Measurements from ENCODE around the gene PDE7B. TPM values are rescaled to one million over a fixed set of nuclear protein-coding genes. Genes with fewer than 3 reads are reported as not detected.

Gene PDE7B
- total RNA-seq, 1 donor from 2014 or later, result 0.84 TPM

- H3K27me3 ChIP-seq (ENCODE audit: control insufficient read depth, insufficient read depth, low read length), result no peaks in the 10 kb centered on the region
- no peaks in the 10 kb centered on the region for H3K36me3 ChIP-seq (ENCODE audit: control insufficient read depth, insufficient read depth, low read length)
- H3K4me3 ChIP-seq (ENCODE audit: low read depth, low read length), result no peak overlapping the region
- no peak for DNase-seq (ENCODE audit: low read depth)
- TF ChIP-seq, protein P1, sequence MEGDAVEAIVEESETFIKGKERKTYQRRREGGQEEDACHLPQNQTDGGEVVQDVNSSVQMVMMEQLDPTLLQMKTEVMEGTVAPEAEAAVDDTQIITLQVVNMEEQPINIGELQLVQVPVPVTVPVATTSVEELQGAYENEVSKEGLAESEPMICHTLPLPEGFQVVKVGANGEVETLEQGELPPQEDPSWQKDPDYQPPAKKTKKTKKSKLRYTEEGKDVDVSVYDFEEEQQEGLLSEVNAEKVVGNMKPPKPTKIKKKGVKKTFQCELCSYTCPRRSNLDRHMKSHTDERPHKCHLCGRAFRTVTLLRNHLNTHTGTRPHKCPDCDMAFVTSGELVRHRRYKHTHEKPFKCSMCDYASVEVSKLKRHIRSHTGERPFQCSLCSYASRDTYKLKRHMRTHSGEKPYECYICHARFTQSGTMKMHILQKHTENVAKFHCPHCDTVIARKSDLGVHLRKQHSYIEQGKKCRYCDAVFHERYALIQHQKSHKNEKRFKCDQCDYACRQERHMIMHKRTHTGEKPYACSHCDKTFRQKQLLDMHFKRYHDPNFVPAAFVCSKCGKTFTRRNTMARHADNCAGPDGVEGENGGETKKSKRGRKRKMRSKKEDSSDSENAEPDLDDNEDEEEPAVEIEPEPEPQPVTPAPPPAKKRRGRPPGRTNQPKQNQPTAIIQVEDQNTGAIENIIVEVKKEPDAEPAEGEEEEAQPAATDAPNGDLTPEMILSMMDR (IDR thresholded peaks at IDR 0.05; ENCODE audit: insufficient read depth, low read length, poor library complexity, severe bottlenecking), result no peak
Observed at GRCh38 chr6:135823851-135824250, 27.6 kb upstream of the PDE7B start.

GRCh38 chr6:135826236-135826804 lies 25.2 kb upstream of the PDE7B start:
- no peak overlapping the region for H3K4me3 ChIP-seq (ENCODE audit: low read depth, low read length)
- H3K36me3 ChIP-seq (ENCODE audit: control insufficient read depth, insufficient read depth, low read length), result no peaks in the 10 kb centered on the region
- DNase-seq (ENCODE audit: low read depth), result no peak
- TF ChIP-seq, protein P1 (IDR thresholded peaks at IDR 0.05; ENCODE audit: insufficient read depth, low read length, poor library complexity, severe bottlenecking), result no peak
- H3K27me3 ChIP-seq (ENCODE audit: control insufficient read depth, insufficient read depth, low read length), result no peaks in the 10 kb centered on the region

GRCh38 chr6:135828021-135828420 lies 23.5 kb upstream of the PDE7B start:
- Histone ChIP-seq H3K36me3 (ENCODE audit: control insufficient read depth, insufficient read depth, low read length) (no peaks in the 10 kb centered on the region), H3K4me3 (ENCODE audit: low read depth, low read length) (no peak overlapping the region), H3K27me3 (ENCODE audit: control insufficient read depth, insufficient read depth, low read length) (no peaks in the 10 kb centered on the region)
- TF ChIP-seq, protein P1 (IDR thresholded peaks at IDR 0.05; ENCODE audit: insufficient read depth, low read length, poor library complexity, severe bottlenecking), result no peak
- no peak for DNase-seq (ENCODE audit: low read depth)

DNA sequence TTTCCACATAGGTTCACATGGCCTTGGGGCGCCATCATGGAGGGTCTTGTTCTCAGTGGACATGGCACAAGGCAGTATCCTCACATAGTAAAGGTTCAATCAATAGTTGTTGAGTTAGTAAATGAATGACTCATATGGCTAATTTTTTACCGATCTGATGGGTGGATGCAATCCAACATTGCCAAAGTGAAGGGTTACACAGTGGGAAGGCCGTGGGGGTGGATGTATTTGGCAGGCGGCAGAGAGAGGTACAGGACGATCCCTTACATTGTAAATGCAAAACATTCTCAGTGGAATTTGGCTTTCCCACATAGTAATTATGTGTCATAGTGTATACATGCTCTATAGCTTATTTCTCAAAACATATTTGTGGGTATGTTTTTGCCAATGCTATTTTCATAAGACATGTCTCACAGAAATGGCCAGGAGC lies 21.0 kb upstream of the PDE7B start:
- no peak for DNase-seq (ENCODE audit: low read depth)
- Histone ChIP-seq H3K4me3 (ENCODE audit: low read depth, low read length) (no peak overlapping the region), H3K27me3 (ENCODE audit: control insufficient read depth, insufficient read depth, low read length) (no peaks in the 10 kb centered on the region), H3K36me3 (ENCODE audit: control insufficient read depth, insufficient read depth, low read length) (no peaks in the 10 kb centered on the region)
- TF ChIP-seq, protein P1 (IDR thresholded peaks at IDR 0.05; ENCODE audit: insufficient read depth, low read length, poor library complexity, severe bottlenecking), result no peak

DNA sequence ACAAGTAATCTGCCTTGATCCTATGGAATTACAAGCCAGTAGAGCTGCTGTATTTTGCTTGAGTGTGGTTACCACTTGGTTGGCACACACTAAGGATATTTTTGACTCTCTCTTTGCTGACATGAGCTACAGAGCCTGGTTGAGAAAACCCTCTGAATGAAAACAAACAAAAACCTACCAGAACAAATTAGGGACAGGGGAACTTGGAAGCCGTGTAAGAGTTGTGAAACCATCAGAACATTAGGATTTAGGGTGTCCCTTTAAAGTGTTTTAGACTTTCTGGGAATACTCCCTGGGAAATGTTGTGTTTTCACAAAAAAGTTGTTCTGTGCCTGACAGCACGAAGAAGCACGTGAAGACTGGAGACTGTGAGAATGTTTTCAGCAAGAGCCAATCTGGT lies 20.5 kb upstream of the PDE7B start:
- DNase-seq (ENCODE audit: low read depth), result no peak
- TF ChIP-seq, protein P1 (IDR thresholded peaks at IDR 0.05; ENCODE audit: insufficient read depth, low read length, poor library complexity, severe bottlenecking), result no peak
- H3K4me3 ChIP-seq (ENCODE audit: low read depth, low read length), result no peak overlapping the region
- no peaks in the 10 kb centered on the region for H3K27me3 ChIP-seq (ENCODE audit: control insufficient read depth, insufficient read depth, low read length)
- H3K36me3 ChIP-seq (ENCODE audit: control insufficient read depth, insufficient read depth, low read length), result no peaks in the 10 kb centered on the region

DNA sequence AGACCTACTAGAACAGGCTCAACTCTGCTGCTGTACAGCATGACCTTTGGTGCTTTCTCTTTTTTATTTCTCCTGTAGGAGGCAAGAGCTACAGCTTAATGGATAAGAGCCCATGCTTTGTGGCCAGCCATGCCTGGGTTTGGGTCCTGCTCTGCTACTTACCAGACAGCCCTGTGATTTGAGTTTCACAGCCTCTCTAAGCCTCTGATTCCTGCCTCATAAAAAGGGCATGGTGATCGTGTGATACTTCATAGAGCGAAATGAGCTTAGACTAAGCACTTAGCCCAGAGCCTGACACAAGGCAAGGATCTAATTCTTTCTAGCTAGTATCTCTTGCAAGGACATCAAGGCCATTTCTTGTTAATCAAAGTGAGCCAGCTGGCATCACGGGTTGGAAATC lies 19.3 kb upstream of the PDE7B start:
- Histone ChIP-seq H3K27me3 (ENCODE audit: control insufficient read depth, insufficient read depth, low read length) (no peaks in the 10 kb centered on the region), H3K36me3 (ENCODE audit: control insufficient read depth, insufficient read depth, low read length) (no peaks in the 10 kb centered on the region), H3K4me3 (ENCODE audit: low read depth, low read length) (no peak overlapping the region)
- DNase-seq (ENCODE audit: low read depth), result no peak
- TF ChIP-seq, protein P1 (IDR thresholded peaks at IDR 0.05; ENCODE audit: insufficient read depth, low read length, poor library complexity, severe bottlenecking), result no peak

Data from kidney epithelial cell (primary cell).